GM20000 (cell line): Measurements from ENCODE around the gene TOX3.

ENCODE experiments used
- DNase-seq: peaks from one replicate; pipeline ENCODE4 v3.0.0; 2012; ENCODE audit warnings: low spot score
- CTCF ChIP-seq: IDR thresholded peaks from 2 replicates; pipeline ENCODE4 v1.5.1; 2012; ENCODE audit warnings: mild to moderate bottlenecking, control low read depth; ENCODE audit errors: extremely low read depth, missing control alignments

TOX3 gene

DNA sequence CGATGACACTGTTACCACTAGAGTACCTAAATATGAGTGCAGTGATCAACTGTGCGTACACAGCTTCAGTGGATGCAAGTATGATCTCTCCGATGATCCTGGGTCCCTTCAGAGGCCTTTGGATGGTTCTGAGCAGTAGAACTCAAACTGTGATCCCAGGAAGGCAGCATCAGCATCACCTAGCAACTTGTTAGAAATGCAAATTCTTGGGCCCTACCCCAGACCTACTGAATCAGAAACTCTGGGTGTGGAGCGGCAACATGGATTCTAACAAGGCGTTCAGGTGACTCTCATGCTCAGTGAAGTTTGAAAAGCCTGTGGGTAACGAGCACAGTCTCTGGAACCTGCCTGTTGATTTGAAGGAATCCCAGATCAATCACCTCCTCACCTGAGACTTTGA lies 25.4 kb downstream of the TOX3 start:
- TF ChIP-seq CTCF, result no peak
- no peak for DNase-seq

- TF ChIP-seq CTCF, result no peak
- no peak for DNase-seq
These were observed 28.1 kb downstream of the TOX3 start for GRCh38 chr16:52518884-52519283.

DNA sequence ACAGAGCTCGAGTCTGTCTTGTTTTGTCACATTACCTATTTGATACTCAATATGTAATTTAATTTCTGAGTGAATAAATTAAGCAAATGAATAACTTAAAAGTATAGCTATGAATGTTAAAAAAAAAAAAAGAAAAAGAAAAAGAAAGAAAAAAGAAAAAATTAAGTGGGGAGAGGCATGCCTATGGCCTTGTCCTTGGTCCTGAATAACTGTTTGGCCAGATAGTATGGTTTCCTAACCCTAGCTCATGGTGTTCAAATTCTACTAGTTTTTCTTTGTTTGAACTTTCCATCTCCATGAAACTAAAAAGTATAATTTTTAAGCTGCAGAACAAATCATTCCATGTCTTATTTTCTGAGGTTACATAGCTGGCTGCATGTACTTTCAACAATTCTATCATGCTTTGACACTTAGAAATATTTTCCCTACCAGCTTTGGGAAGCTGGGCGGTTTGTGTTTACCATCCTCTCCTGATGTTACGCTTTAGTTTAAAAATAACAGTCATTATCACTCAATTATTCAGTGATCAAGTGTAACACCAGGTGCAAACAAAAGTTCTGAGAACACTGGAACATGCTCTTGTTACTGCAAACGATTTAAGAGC lies 31.8 kb downstream of the TOX3 start:
- TF ChIP-seq CTCF, result no peak
- no peak for DNase-seq

- no peak for TF ChIP-seq CTCF
- no peak for DNase-seq
These were observed 34.5 kb downstream of the TOX3 start for GRCh38 chr16:52512297-52512987.

- no peak for TF ChIP-seq CTCF
- no peak for DNase-seq
These were observed 45.2 kb downstream of the TOX3 start for GRCh38 chr16:52501746-52502145.

- no peak for TF ChIP-seq CTCF
- DNase-seq, result no peak
These were observed 46.0 kb downstream of the TOX3 start for GRCh38 chr16:52500963-52501362.

GRCh38 chr16:52499060-52499440 lies 47.9 kb downstream of the TOX3 start:
- DNase-seq, result no peak
- no peak for TF ChIP-seq CTCF
